Calu3 (cell line): ENCODE data around the gene ITGAD. TPM values are rescaled to one million over a fixed set of nuclear protein-coding genes. Genes with fewer than 3 reads are reported as not detected.

Experiments
- BruUV-seq: library from RNA; stranded (reverse); fragments of 400-500 nt; replicated peaks from 2 replicates; lab custom pipeline; 2021; lab: Mats Ljungman, UMichigan
- CTCF ChIA-PET: fragments of 300-600 bp; sonication (Branson Sonifier 250); formaldehyde crosslinking; loops from one replicate; lab custom pipeline; 2022; ENCODE audit warnings: antibody characterized with exemption; lab: Charles Lee
- DNase-seq: peaks from one replicate; pipeline ENCODE4 v3.0.0; 2022
- H3K27ac Mint-ChIP-seq: one replicate; pipeline ENCODE4 v1.8.0; 2022; ENCODE audit warnings: mixed read lengths; ENCODE audit not compliant: unreplicated experiment
- H3K27me3 Mint-ChIP-seq: one replicate; pipeline ENCODE4 v1.8.0; 2022; ENCODE audit warnings: mixed read lengths; ENCODE audit not compliant: unreplicated experiment
- H3K36me3 Mint-ChIP-seq: one replicate; pipeline ENCODE4 v1.8.0; 2022; ENCODE audit warnings: mild to moderate bottlenecking, moderate library complexity, mixed read lengths; ENCODE audit not compliant: insufficient read depth, unreplicated experiment
- H3K4me1 Mint-ChIP-seq: one replicate; pipeline ENCODE4 v1.8.0; 2022; ENCODE audit warnings: mild to moderate bottlenecking, low read depth, mixed read lengths; ENCODE audit not compliant: unreplicated experiment
- H3K4me3 Mint-ChIP-seq: one replicate; pipeline ENCODE4 v1.8.0; 2022; ENCODE audit warnings: mild to moderate bottlenecking, low read depth, moderate library complexity, mixed read lengths; ENCODE audit not compliant: unreplicated experiment
- H3K9me3 Mint-ChIP-seq: one replicate; pipeline ENCODE4 v1.8.0; 2022; ENCODE audit warnings: low read depth, mixed read lengths; ENCODE audit not compliant: unreplicated experiment
- CTCF ChIP-seq: fragments of 200-600 bp; IDR thresholded peaks from one replicate; pipeline ENCODE4 v1.8.0; 2022; ENCODE audit warnings: antibody characterized with exemption; ENCODE audit not compliant: unreplicated experiment
- intact Hi-C: fragments of 100-400 bp; cut with micrococcal nuclease; formaldehyde crosslinking; loops from one replicate; pipeline ENCODE4 v1.10.0; 2022; ENCODE audit not compliant: unreplicated experiment
- total RNA-seq: library from RNA; stranded (reverse); gene quantifications from 2 replicates; pipeline ENCODE4 v1.2.3, GENCODE V29; 2022

ITGAD gene
- total RNA-seq, 1 experiment from 2014 or later: not detected

DNA sequence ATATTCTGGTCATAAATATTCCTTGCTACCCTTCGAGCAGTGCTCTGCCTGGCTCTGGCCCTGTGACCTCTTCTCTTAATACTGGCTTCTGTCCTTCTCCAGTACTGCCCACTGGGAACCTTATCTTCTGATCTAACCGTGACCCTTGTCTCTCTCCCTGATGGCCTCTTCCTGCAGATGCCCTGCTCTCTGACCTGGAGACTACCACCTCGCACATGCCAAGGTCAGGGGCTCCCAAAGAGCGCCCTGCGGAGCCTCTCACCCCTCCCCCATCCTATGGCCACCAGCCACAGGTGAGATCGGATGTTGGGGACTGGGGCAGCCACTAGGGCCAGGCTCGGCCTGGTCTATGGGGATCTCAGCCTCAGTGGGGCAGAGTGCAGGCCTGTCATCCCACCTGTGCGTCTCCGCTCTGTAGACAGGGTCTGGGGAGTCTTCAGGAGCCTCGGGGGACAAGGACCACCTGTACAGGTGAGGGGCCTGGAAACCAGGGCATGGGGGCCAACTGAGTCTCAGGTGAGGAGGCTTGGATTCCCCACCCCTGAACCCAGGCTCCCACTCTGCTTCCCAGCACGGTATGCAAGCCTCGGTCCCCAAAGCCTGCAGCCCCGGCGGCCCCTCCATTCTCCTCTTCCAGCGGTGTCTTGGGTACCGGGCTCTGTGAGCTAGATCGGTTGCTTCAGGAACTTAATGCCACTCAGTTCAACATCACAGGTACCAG is 80.3 kb downstream of the ITGAD start:
- CTCF ChIA-PET: interaction anchor here (0.6 kb wide), 1 partner anchor 14 kb away, joined by 3 read pairs; the partner anchor contains the start of gene ARMC5
- intact Hi-C loops: no loop called here

DNA sequence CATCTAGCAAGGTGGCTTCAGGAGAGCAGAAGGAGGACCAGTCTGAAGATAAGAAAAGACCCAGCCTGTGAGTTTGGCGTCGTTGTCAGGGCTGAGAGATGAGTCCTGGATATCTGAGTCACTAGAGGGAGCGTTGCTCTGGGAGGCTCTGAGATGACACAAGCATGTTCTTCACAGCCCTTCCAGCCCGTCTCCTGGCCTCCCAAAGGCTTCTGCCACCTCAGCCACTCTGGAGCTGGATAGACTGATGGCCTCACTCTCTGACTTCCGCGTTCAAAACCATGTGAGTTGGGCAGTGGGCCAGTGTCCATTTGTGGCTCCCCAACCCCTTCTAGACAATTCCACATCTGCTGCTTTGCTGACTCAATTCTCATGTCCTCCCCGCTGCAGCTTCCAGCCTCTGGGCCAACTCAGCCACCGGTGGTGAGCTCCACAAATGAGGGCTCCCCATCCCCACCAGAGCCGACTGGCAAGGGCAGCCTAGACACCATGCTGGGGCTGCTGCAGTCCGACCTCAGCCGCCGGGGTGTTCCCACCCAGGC is 81.1 kb downstream of the ITGAD start:
- TSS peak; percentile 18 for BruUV-seq
- Mint-ChIP-seq H3K27me3 (no peaks in the 10 kb centered on the region), H3K4me3 (no peak overlapping the region), H3K27ac (no peak overlapping the region), H3K4me1 (peaks cover 31% of the 10 kb centered on the region), H3K36me3 (peaks cover 43% of the 10 kb centered on the region), H3K9me3 (no peaks in the 10 kb centered on the region)
- no peak for DNase-seq
- intact Hi-C loops: no loop called here
- CTCF ChIA-PET: no interaction called here
- no peak for TF ChIP-seq CTCF

More for the DNA sequence above, 80.3 kb downstream of the ITGAD start:
- peaks cover 30% of the 10 kb centered on the region for H3K4me1 Mint-ChIP-seq
- no TSS peak for BruUV-seq
- no peak overlapping the region for H3K27ac Mint-ChIP-seq
- peaks cover 43% of the 10 kb centered on the region for H3K36me3 Mint-ChIP-seq
- no peaks in the 10 kb centered on the region for H3K9me3 Mint-ChIP-seq
- no peaks in the 10 kb centered on the region for H3K27me3 Mint-ChIP-seq
- TF ChIP-seq CTCF: no peak
- H3K4me3 Mint-ChIP-seq: peak overlapping the region; percentile 78
- no peak for DNase-seq

DNA sequence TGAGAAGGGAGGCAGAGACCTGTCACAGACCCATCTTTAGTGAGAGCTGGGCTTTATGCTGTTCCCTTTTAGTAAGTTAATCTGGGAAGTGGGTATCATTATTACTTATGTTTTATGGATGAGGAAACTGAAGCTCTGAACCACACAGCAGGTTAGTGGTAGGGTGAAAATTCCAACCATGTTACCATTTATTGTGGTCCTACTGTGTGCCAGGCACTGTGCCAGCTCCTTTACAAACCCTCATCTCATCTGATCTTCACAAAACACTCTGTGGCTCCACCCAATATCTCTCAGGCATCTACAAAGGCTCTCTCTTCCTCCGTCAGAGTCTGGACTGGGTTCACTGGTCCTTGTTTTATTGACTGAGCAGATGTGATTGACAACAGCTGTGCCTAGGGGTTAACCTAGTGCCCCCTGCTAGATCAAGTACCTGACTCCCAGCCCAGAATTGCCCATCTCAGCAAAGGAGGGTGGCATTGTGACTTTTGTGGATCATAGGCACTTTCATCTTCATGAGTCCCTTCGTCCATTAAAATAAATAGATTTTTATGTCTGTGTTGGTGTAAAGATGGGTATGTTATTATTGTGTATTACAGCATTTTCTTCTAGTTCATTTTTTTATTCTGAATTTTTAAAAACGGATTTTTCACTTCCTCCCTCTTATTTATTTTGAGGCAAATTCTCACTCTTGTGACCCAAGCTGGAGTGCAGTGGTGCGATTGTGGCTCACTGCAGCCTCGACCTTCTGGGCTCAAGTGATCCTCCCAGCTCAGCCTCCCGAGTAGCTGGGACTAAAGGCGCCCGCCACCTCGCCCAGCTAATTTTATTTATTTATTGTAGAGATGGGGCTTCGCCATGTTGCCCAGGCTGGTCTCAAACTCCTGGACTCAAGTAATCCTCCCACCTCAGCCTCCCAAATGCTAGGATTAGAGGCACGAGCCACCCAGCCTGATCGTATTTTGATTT is 81.9 kb downstream of the ITGAD start:
- Mint-ChIP-seq H3K9me3 (no peaks in the 10 kb centered on the region), H3K36me3 (peaks cover 43% of the 10 kb centered on the region), H3K27ac (no peak overlapping the region), H3K4me1 (peaks cover 31% of the 10 kb centered on the region), H3K4me3 (no peak overlapping the region), H3K27me3 (no peaks in the 10 kb centered on the region)
- intact Hi-C loops: no loop called here
- DNase-seq: no peak
- TF ChIP-seq CTCF: no peak
- CTCF ChIA-PET: no interaction called here
- BruUV-seq: TSS peak; percentile 35

DNA sequence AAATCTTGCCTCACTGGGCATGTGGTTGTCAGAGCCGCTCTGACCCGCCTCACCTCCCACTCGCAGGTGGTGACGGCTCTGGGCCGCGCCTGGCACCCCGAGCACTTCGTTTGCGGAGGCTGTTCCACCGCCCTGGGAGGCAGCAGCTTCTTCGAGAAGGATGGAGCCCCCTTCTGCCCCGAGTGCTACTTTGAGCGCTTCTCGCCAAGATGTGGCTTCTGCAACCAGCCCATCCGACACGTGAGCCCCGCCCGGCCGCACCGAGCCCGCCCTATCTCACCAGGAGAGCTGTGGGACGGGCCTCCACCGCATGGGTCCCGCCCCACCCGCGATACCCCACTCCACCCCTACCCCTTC is 82.8 kb downstream of the ITGAD start:
- DNase-seq: no peak
- no peaks in the 10 kb centered on the region for H3K9me3 Mint-ChIP-seq
- BruUV-seq: no TSS peak
- H3K4me3 Mint-ChIP-seq: peak overlapping the region; percentile 67
- H3K27me3 Mint-ChIP-seq: no peaks in the 10 kb centered on the region
- CTCF ChIA-PET: no interaction called here
- intact Hi-C loops: loop anchor here (2.0 kb wide), 1 partner anchor 15 kb away; no protein-coding TSS in a partner anchor
- H3K4me1 Mint-ChIP-seq: peaks cover 31% of the 10 kb centered on the region
- TF ChIP-seq CTCF: no peak
- peaks cover 43% of the 10 kb centered on the region for H3K36me3 Mint-ChIP-seq
- no peak overlapping the region for H3K27ac Mint-ChIP-seq

Other genes with a start within 250 kb of the ITGAD start
- 1.6 TPM in 2 replicates for gene PRSS36, start 243.3 kb upstream of the ITGAD start, total RNA-seq
- 550 and 629 TPM in 2 replicates for gene FUS, start 213.2 kb upstream of the ITGAD start, total RNA-seq
- 24.3 and 30.9 TPM in 2 replicates for gene PYCARD, start 190.6 kb upstream of the ITGAD start, total RNA-seq
- gene TRIM72, start 179.2 kb upstream of the ITGAD start, total RNA-seq: not detected in 2 replicates
- not detected in 2 replicates for gene PYDC1, start 176.2 kb upstream of the ITGAD start, total RNA-seq
- gene ITGAM, start 133.4 kb upstream of the ITGAD start, total RNA-seq: 2.1 and 3.1 TPM in 2 replicates
- gene ITGAX, start 38.2 kb upstream of the ITGAD start, total RNA-seq: 1.6 and 3.9 TPM in 2 replicates
- gene COX6A2, start 35.0 kb downstream of the ITGAD start, total RNA-seq: not detected in 2 replicates
- 0.17 TPM in 1 of 2 replicates, not detected in the other for gene ZNF843, start 49.5 kb downstream of the ITGAD start, total RNA-seq
- gene ARMC5, start 66.2 kb downstream of the ITGAD start, total RNA-seq: 13.2 and 13.6 TPM in 2 replicates
- gene TGFB1I1, start 78.8 kb downstream of the ITGAD start, total RNA-seq: 14.5 and 18.7 TPM in 2 replicates
- 0.54 and 1.6 TPM in 2 replicates for gene SLC5A2, start 89.8 kb downstream of the ITGAD start, total RNA-seq
- 96.0 and 105 TPM in 2 replicates for gene RUSF1, start 115.1 kb downstream of the ITGAD start, total RNA-seq
- not detected in 2 replicates for gene AHSP, start 134.6 kb downstream of the ITGAD start, total RNA-seq